Measurements from ENCODE around the gene FRAT2. TPM values are rescaled to one million over a fixed set of nuclear protein-coding genes. Genes with fewer than 3 reads are reported as not detected.

FRAT2 gene, protein sequence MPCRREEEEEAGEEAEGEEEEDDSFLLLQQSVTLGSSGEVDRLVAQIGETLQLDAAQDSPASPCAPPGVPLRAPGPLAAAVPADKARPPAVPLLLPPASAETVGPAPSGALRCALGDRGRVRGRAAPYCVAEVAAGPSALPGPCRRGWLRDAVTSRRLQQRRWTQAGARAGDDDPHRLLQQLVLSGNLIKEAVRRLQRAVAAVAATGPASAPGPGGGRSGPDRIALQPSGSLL
- 20.2 and 24.6 TPM in 2 replicates for total RNA-seq

DNA sequence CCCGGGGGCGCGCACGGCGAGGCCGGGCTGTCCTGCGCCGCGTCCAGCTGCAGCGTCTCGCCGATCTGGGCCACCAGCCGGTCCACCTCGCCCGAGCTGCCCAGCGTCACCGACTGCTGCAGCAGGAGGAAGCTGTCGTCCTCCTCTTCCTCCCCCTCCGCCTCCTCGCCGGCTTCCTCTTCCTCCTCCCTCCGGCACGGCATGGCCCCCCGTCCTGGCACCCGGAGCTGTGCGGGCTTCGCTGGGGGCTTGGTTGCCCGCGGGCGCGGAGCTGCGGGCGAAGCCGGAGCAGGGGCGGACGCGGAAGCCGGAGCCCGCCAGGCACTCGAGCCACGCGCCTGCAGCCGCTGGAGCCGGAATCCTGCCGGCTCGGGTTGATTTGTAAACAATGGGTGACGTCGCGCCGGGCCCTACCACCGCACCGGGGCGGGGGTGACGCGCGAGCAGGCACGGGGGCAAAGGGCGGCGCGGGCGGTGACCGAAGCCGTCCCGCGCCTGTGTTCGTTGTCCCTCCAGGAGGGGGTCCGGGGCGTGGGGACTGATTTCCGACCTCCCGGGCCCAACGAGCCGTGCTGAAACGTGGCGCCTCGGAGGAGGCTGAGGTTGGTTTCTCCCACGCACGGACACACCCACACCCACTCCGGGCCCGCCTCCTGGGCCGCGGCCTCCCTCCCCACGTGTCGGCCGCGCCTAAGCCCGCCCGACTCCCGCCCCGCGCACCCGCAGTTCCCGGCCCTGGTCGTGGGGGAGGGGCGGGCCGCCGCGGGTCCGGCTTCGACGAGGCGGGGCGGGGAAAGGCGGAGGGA, at the start of gene FRAT2:
TSS of gene FRAT2 (minus strand) at position 360 of the 806 bp plus-strand sequence. CDS start at position 203, 157 bp downstream.

GRCh38 chr10:97318772-97319651, 15.5 kb downstream of the FRAT2 start, which contains the start of gene FRAT1:
FRAT1 (plus strand) TSS chr10:97319271; CDS start chr10:97319454, 183 bp downstream.

GRCh38 chr10:97292097-97292861, 42.2 kb downstream of the FRAT2 start, which contains the start of gene ARHGAP19:
ARHGAP19 (minus strand) TSS chr10:97292637; CDS start chr10:97292627, 10 bp downstream.

Other genes starting within 250 kb of the FRAT2 start
- gene SLIT1, start 148.8 kb downstream of the FRAT2 start, total RNA-seq, result under 0.01 TPM in 1 of 2 replicates, not detected in the other
- gene ARHGAP19, start 42.1 kb downstream of the FRAT2 start, total RNA-seq, result 3.1 and 9.2 TPM in 2 replicates
- gene FRAT1, start 15.5 kb downstream of the FRAT2 start, total RNA-seq, result 2.2 and 3.0 TPM in 2 replicates
- gene RRP12, start 66.6 kb upstream of the FRAT2 start, total RNA-seq, result 32.6 and 40.0 TPM in 2 replicates
- gene PGAM1, start 91.5 kb upstream of the FRAT2 start, total RNA-seq, result 396 and 566 TPM in 2 replicates
- gene EXOSC1, start 111.3 kb upstream of the FRAT2 start, total RNA-seq, result 25.1 and 33.0 TPM in 2 replicates
- gene ZDHHC16, start 111.4 kb upstream of the FRAT2 start, total RNA-seq, result 32.4 and 40.5 TPM in 2 replicates
- gene MMS19, start 163.7 kb upstream of the FRAT2 start, total RNA-seq, result 66.9 and 68.7 TPM in 2 replicates
- 15.3 and 22.4 TPM in 2 replicates for gene UBTD1, start 164.2 kb upstream of the FRAT2 start, total RNA-seq
- 1.3 and 9.9 TPM in 2 replicates for gene ANKRD2, start 238.1 kb upstream of the FRAT2 start, total RNA-seq
- gene HOGA1, start 249.7 kb upstream of the FRAT2 start, total RNA-seq, result 0.21 and 25.5 TPM in 2 replicates

Measured in tracheal epithelial cell (primary cell).